Sigmoid colon (tissue), 4 donors: ENCODE measurements around the gene SORT1.

Source experiments
- CTCF ChIP-seq, 4 experiments: fragments of 450-650 bp in 3 of 4; fragments of 200-600 bp in 1 of 4; IDR thresholded peaks; one replicate each; pipeline ENCODE4 v1.5.1; 2016 to 2019; ENCODE audit warnings: antibody characterized with exemption in 4 of 4, mild to moderate bottlenecking in 3 of 4, moderate library complexity in 2 of 4
- EP300 ChIP-seq, 4 donors: sonication (generic); formaldehyde crosslinking; IDR thresholded peaks; one replicate each; pipeline ENCODE4 v1.6.1; 2017; ENCODE audit warnings: antibody characterized with exemption in 4 of 4
- POLR2A ChIP-seq, 2 donors: fragments of 450-650 bp; IDR thresholded peaks; one replicate each; pipeline ENCODE4 v1.6.1; 2016; ENCODE audit warnings: antibody characterized with exemption in 2 of 2, mild to moderate bottlenecking in 2 of 2, moderate library complexity in 2 of 2

GRCh38 chr1:109383854-109384253 is 13.9 kb downstream of the SORT1 start:
- no peak for TF ChIP-seq EP300 (IDR thresholded peaks at IDR 0.05)
- no peak for TF ChIP-seq CTCF (IDR thresholded peaks at IDR 0.05)
- no peak for TF ChIP-seq POLR2A (IDR thresholded peaks at IDR 0.05)
